ENCODE measurements around the gene PTPRN2.
"Not testable (repeated sequence)": the region's sequence is repeated elsewhere in the genome, so short reads cannot be mapped to it uniquely, and the experiment has no call there.

PTPRN2 gene

DNA sequence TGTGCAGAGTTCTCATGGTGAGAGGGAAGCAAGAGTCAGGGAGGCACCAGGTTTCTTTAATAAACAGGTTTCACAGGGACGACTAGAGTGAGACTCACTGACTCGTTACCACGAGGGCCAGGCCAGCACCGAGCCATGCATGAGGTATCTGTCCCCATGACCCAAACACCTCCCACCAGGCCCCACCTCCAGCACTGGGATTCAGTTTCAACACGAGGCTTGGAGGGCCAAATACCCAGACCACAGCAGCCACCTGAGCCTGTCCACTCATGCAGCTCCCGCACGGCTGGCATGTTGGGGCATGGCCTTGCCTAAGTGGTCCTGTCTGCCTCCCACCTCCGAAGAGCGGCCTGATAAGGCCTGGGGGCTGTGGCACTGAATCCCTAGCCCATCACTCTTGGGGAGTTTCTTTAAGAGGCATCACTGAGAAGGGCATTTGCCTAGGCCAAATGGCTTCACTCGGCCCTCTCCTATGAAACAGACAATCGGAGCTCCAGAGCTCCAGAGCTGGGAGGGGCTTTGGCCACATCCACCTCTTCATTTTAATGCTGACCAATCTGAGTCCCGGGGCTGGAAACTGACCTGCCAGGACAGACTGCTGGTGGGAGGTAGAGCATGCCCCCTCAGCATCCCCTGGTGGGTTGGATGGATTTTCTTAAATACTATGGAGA lies 1093.0 kb downstream of the PTPRN2 start:
- DNase-seq (ENCODE audit: low read depth): no peak

- no peak for DNase-seq (ENCODE audit: low read depth)
Measured at GRCh38 chr7:157493776-157494175, 1093.8 kb downstream of the PTPRN2 start.

DNA sequence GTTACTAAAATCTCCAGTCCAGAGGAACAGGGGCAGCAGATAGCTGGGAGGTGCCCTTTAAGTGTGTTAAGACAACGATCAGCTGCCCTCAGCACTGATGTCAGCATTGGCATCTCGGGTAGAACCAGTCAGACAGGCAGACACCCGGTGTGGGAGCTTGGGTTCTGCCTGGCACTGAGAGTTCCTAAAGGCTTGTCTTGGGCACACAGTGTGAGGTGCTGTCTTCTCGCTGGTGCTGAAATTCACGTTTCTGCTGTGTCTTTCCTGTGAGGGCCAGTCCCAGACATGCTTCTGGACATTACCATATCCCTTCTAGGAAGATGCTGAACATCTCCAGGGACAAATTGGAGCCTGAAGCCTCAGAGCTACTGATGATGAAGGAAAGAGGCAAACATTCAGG lies 1094.6 kb downstream of the PTPRN2 start:
- DNase-seq (ENCODE audit: low read depth): no peak

DNA sequence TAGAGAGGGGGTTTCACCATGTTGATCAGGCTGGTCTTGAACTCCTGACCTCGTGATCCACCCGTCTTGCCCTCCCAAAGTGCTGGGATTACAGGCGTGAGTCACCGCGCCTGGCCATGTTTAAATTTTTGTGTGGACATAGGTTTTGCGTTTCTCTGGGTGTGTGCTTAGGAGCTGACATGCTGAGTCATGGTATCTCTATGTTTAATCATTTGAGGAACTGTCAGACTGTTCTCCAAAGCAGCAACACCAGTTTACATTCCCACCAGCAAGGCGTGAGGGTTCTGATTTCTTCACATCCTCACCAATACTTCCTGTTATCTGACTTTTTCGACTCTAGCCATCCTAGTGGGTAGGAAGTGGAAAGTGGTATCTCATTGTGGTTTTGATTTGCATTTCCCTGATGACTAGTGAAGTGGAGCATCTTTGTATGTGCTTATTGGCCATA lies 1097.1 kb downstream of the PTPRN2 start:
- peak; percentile 5 for DNase-seq (ENCODE audit: low read depth)

DNA sequence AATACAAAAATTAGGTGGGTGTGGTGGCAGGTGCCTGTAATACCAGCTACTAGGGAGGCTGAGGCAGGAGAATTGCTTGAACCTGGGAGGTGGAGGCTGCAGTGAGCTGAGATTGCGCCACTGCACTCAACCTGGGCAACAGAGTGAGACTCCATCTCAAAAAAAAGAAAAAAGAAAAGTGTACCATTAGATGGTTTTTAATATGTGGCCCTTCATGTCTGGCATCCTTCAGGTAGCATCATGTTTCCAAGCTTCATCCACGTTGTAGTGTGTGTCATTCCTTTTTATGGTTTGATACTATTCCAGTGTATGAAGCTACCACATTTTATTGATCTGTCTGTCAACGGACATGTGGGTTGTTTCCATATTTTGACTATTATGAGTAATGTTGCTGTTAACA lies 1097.8 kb downstream of the PTPRN2 start:
- DNase-seq (ENCODE audit: low read depth): not testable (repeated sequence)
